ENCODE measurements around the gene DCAF4L1.

GRCh38 chr4:41969671-41970070 lies 11.9 kb upstream of the DCAF4L1 start:
- TF ChIP-seq POLR2A (IDR thresholded peaks at IDR 0.05) = no peak
- no peak for TF ChIP-seq CTCF (IDR thresholded peaks at IDR 0.05)
- no peak for TF ChIP-seq POLR2AphosphoS5 (IDR thresholded peaks at IDR 0.05)
